Heart left ventricle (tissue), 13 donors: ENCODE data around the gene DENND1B.

Experiments used
- POLR2A ChIP-seq, 2 donors: fragments of 450-650 bp; IDR thresholded peaks; one replicate each; pipeline ENCODE4 v1.6.1; 2017; ENCODE audit warnings: antibody characterized with exemption in 2 of 2, mild to moderate bottlenecking in 2 of 2, moderate library complexity in 2 of 2
- TF ChIP-seq, protein P1 (sequence below), 12 donors: fragments of 200-600 bp; sonication (generic) in 4 of 12; IDR thresholded peaks; one replicate each; pipeline versions ENCODE4 v1.5.0 to v1.8.0; 2018 to 2022; ENCODE audit warnings: antibody characterized with exemption in 12 of 12, mild to moderate bottlenecking in 5 of 12
- donor health status: ischemic (EF 13 %, LVEDD 7.1; RV severe dilation, severe dysfunction).
- donor health status: DM: no; HTN: yes; CAD: no.
- donor health status: DM: no; HTN: no; CAD: no.
- donor health status: ischemic (EF 25% LVEDD 6.9; RV normal size, moderate dysfunction).
- donor health status: ischemic (EF 25% LVEDD 5.7; RV mildly dilated, moderate dysfunction).
- donor health status: ischemic (EF 35%, LVEDD 5.7; RV mildly dilated, moderate dysfunction).
- donor health status: nonischemic (EF 11% LVEDD 7.7; RV severe dilation, severe dysfunction).
- donor health status: DM: yes; HTN: yes; CAD: no.
- donor health status: PGD.
- donor health status: ischemic (EF 29% LVEDD 5.4; RV normal size, mild dysfunction).
- donor health status: nonischemic (EF 23%, LVEDD 6.1; RV moderate dilation, normal function).

DNA sequence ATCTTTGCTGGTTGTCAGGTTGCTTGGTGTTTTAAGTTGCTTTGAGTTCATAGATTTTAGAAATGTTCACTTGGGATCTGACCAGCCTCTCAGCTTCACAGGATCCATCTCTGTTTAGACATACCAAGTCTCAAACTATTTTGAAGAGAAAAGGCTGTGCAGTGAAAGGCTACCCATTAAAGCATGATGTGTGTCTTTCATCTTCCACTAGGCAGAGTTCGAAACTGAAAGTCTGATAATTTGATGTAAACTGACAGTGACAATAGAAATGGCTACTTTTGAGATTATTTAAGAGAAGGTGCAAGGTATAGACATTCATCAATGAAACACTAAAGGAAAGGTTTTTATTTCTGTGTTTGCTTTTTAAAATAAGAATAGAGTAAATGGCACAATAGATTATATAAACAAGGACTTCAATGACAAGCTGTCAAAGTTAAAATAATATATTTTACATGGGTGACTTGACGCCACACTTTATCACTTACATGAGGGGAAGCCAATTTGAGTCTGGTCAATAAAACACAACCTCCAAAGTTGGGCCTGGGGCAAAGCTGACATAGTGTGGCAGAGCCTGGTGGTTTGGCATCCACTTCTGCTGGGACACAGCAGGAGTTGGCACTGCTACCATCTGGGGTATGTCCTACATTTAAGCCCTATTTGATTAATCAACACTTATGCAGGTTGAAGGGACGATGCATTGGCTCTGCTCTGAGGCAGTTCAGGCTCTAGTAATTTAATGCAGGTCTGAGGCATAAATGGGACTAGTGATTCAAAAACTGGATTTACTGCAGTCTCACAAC lies 309.6 kb downstream of the DENND1B start:
- TF ChIP-seq POLR2A (IDR thresholded peaks at IDR 0.05) = no peak
- TF ChIP-seq, protein P1, sequence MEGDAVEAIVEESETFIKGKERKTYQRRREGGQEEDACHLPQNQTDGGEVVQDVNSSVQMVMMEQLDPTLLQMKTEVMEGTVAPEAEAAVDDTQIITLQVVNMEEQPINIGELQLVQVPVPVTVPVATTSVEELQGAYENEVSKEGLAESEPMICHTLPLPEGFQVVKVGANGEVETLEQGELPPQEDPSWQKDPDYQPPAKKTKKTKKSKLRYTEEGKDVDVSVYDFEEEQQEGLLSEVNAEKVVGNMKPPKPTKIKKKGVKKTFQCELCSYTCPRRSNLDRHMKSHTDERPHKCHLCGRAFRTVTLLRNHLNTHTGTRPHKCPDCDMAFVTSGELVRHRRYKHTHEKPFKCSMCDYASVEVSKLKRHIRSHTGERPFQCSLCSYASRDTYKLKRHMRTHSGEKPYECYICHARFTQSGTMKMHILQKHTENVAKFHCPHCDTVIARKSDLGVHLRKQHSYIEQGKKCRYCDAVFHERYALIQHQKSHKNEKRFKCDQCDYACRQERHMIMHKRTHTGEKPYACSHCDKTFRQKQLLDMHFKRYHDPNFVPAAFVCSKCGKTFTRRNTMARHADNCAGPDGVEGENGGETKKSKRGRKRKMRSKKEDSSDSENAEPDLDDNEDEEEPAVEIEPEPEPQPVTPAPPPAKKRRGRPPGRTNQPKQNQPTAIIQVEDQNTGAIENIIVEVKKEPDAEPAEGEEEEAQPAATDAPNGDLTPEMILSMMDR (IDR thresholded peaks at IDR 0.05) = no peak
